ENCODE data around the gene USHBP1.
"Not testable (repeated sequence)": the region's sequence is repeated elsewhere in the genome, so short reads cannot be mapped to it uniquely, and the experiment has no call there.

Gene USHBP1

GRCh38 chr19:17264641-17264979 is at the start of gene USHBP1:
USHBP1 (minus strand) TSS chr19:17264745; CDS start chr19:17264299, 446 bp downstream.
- no peak for DNase-seq (ENCODE audit: low read depth)

- no peak for DNase-seq (ENCODE audit: low read depth)
Observed at GRCh38 chr19:17314007-17314593, 49.6 kb upstream of the USHBP1 start.

- DNase-seq (ENCODE audit: low read depth): no peak
Observed at GRCh38 chr19:17312189-17313113, 47.9 kb upstream of the USHBP1 start.

GRCh38 chr19:17311455-17312188 is 47.1 kb upstream of the USHBP1 start:
- no peak for DNase-seq (ENCODE audit: low read depth)

- DNase-seq (ENCODE audit: low read depth): no peak
Observed at GRCh38 chr19:17309965-17310461, 45.5 kb upstream of the USHBP1 start.

- peak; percentile 99 for DNase-seq (ENCODE audit: low read depth)
Observed at GRCh38 chr19:17309198-17309964, 44.8 kb upstream of the USHBP1 start, which contains the start of gene DDA1. DDA1 (plus strand) TSS chr19:17309563; CDS start chr19:17309655, 92 bp downstream.

- no peak for DNase-seq (ENCODE audit: low read depth)
Observed at GRCh38 chr19:17307876-17308377, 43.4 kb upstream of the USHBP1 start.

- no peak for DNase-seq (ENCODE audit: low read depth)
Observed at GRCh38 chr19:17306285-17306714, 41.8 kb upstream of the USHBP1 start.

- peak; percentile 88 for DNase-seq (ENCODE audit: low read depth)
Observed at GRCh38 chr19:17305517-17306284, 41.2 kb upstream of the USHBP1 start, which contains the start of gene MRPL34. MRPL34 (plus strand) TSS chr19:17305872; CDS start chr19:17305893, 21 bp downstream.

GRCh38 chr19:17305216-17305516 is 40.6 kb upstream of the USHBP1 start:
- no peak for DNase-seq (ENCODE audit: low read depth)

- DNase-seq (ENCODE audit: low read depth): no peak
Observed at GRCh38 chr19:17304386-17305215, 40.1 kb upstream of the USHBP1 start.

GRCh38 chr19:17303940-17304267 is 39.4 kb upstream of the USHBP1 start:
- DNase-seq (ENCODE audit: low read depth): no peak

- DNase-seq (ENCODE audit: low read depth): peak; percentile 89
Observed at GRCh38 chr19:17303167-17303939, 38.8 kb upstream of the USHBP1 start, which contains the start of gene ABHD8. ABHD8 (minus strand) TSS chr19:17303425; CDS start chr19:17301616, 1,809 bp downstream.

- DNase-seq (ENCODE audit: low read depth): no peak
Observed at GRCh38 chr19:17302391-17303166, 38.0 kb upstream of the USHBP1 start.

- DNase-seq (ENCODE audit: low read depth): no peak
Observed at GRCh38 chr19:17300992-17301619, 36.6 kb upstream of the USHBP1 start.

- no peak for DNase-seq (ENCODE audit: low read depth)
Observed at GRCh38 chr19:17296976-17297375, 32.4 kb upstream of the USHBP1 start.

- DNase-seq (ENCODE audit: low read depth): no peak
Observed at GRCh38 chr19:17296273-17296672, 31.7 kb upstream of the USHBP1 start.

- not testable (repeated sequence) for DNase-seq (ENCODE audit: low read depth)
Observed at GRCh38 chr19:17295551-17295950, 31.0 kb upstream of the USHBP1 start.
